A673 (cell line): Measurements from ENCODE around the gene TLE1.

Source experiments
- CTCF ChIP-seq: fragments of 300-800, 200-600 bp; sonication (generic); conservative IDR thresholded peaks from 2 replicates; pipeline ENCODE4 v1.5.1; 2017; ENCODE audit warnings: low read depth, mild to moderate bottlenecking, antibody characterized with exemption, low read length, moderate library complexity, mixed read lengths
- EZH2 ChIP-seq: fragments of 200-600 bp; sonication (generic); IDR thresholded peaks from 2 replicates; pipeline ENCODE4 v1.6.1; 2017; ENCODE audit warnings: borderline replicate concordance, low read depth, mild to moderate bottlenecking, mixed read lengths, antibody characterized with exemption, low read length; ENCODE audit not compliant: poor library complexity, severe bottlenecking

- TF ChIP-seq EZH2 (no peak), CTCF (no peak)
These were observed 65.6 kb downstream of the TLE1 start for GRCh38 chr9:81623778-81624177.
